ENCODE measurements around the gene NDC1. TPM values are rescaled to one million over a fixed set of nuclear protein-coding genes. Genes with fewer than 3 reads are reported as not detected.
"Not testable (repeated sequence)": the region's sequence is repeated elsewhere in the genome, so short reads cannot be mapped to it uniquely, and the experiment has no call there.

The NDC1 gene
- total RNA-seq, 1 donor from 2014 or later: 9.3 TPM

DNA sequence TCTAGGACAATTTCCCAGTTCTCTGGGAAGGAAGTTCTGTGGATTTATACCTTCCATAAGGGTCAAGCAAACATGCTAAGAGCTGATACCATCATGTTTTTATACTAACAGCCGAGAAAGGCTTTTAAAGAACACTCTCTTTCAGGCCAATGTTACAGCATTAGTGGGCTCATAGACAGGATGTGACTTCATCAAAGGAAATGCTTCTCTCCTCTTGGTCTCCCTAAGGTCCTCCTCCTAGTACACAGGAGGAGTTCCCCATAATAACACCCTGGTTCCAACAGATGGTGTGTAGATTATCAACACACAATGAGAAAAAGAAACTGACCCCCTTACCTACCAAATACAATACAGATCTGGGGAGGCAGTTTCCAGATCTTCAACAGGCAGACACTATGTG is 72.4 kb downstream of the NDC1 start:
- H3K4me3 ChIP-seq: no peak overlapping the region
- intact Hi-C loops (cut with DNase I): no loop called here
- TF ChIP-seq, protein P1, sequence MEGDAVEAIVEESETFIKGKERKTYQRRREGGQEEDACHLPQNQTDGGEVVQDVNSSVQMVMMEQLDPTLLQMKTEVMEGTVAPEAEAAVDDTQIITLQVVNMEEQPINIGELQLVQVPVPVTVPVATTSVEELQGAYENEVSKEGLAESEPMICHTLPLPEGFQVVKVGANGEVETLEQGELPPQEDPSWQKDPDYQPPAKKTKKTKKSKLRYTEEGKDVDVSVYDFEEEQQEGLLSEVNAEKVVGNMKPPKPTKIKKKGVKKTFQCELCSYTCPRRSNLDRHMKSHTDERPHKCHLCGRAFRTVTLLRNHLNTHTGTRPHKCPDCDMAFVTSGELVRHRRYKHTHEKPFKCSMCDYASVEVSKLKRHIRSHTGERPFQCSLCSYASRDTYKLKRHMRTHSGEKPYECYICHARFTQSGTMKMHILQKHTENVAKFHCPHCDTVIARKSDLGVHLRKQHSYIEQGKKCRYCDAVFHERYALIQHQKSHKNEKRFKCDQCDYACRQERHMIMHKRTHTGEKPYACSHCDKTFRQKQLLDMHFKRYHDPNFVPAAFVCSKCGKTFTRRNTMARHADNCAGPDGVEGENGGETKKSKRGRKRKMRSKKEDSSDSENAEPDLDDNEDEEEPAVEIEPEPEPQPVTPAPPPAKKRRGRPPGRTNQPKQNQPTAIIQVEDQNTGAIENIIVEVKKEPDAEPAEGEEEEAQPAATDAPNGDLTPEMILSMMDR (IDR thresholded peaks at IDR 0.05): no peak
- H3K27me3 ChIP-seq: no peaks in the 10 kb centered on the region
- no peaks in the 10 kb centered on the region for H3K4me1 ChIP-seq
- no peaks in the 10 kb centered on the region for H3K9me3 ChIP-seq
- peaks cover 0 to 5% of the 10 kb centered on the region in 2 donors for H3K36me3 ChIP-seq
- DNase-seq (ENCODE audit: low spot score in 2 of 2): no peak
- H3K27ac ChIP-seq: no peak overlapping the region

DNA sequence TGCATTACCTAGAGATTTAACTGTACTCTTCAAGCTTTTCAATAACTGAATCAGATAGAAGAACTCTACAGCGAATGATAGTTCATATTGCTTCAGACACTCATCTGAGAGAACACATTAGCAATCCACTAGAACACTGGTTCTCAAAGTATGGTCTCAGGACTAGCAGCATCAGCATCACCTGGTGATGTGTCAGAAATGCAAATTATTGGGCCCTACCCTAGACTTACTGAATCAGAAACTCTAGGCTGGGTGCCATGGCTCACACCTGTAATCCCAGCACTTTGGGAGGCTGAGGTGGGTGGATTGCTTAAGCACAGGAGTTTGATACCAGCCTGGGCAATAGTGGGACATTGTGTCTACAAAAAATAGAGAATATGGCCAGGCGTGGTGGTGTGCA is 74.2 kb downstream of the NDC1 start:
- no peak overlapping the region for H3K4me3 ChIP-seq
- no peak overlapping the region for H3K27ac ChIP-seq
- no peaks in the 10 kb centered on the region for H3K36me3 ChIP-seq
- TF ChIP-seq, protein P1 (IDR thresholded peaks at IDR 0.05): no peak
- no peaks in the 10 kb centered on the region for H3K9me3 ChIP-seq
- H3K4me1 ChIP-seq: no peaks in the 10 kb centered on the region
- H3K27me3 ChIP-seq: no peaks in the 10 kb centered on the region
- intact Hi-C loops (cut with DNase I): no loop called here
- DNase-seq (ENCODE audit: low spot score in 2 of 2): no peak

DNA sequence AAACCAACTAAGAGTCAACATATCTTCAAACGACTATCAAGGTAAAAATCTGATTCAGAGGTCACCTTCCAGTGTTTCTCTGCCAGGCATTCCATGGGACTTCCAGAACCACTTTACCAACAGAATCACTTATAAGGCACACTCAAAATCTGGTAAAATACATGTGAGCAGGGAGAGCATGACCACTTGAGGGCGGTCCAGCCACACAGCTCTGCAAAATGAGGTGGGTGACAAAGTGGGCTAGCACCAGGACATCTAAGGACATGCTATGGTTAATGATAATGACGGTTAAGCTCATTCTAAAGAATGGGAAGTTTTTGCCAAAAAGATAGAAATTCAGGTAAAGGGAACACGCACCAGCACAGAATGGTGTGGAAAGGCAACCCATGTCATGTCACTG is 74.6 kb downstream of the NDC1 start:
- Histone ChIP-seq H3K27me3 (no peaks in the 10 kb centered on the region), H3K4me1 (no peaks in the 10 kb centered on the region), H3K4me3 (no peak overlapping the region), H3K36me3 (no peaks in the 10 kb centered on the region), H3K27ac (no peak overlapping the region), H3K9me3 (no peaks in the 10 kb centered on the region)
- intact Hi-C loops (cut with DNase I): no loop called here
- no peak for DNase-seq (ENCODE audit: low spot score in 2 of 2)
- TF ChIP-seq, protein P1 (IDR thresholded peaks at IDR 0.05): no peak

DNA sequence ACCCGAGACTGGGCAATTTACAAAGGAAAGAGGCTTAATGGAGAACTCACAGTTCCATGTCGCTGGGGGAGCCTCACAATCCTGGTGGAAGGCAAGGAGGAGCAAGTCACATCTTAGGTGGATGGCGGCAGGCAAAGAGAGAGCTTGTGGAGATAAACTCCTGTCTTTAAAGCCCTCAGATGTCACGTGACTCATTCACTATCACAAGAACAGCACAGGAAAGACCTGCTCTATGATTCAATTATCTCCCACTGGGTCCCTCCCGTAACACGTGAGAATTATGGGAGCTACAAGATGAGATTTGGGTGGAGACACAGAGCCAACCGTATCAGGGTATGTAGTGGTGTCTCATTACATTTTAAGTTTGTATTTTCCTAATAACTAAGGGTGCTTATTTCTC is 77.6 kb downstream of the NDC1 start:
- H3K36me3 ChIP-seq; DNase-seq (ENCODE audit: low spot score in 2 of 2); H3K4me1 ChIP-seq; H3K4me3 ChIP-seq; H3K27me3 ChIP-seq; H3K9me3 ChIP-seq; H3K27ac ChIP-seq; intact Hi-C loops (cut with DNase I): not testable (repeated sequence)

DNA sequence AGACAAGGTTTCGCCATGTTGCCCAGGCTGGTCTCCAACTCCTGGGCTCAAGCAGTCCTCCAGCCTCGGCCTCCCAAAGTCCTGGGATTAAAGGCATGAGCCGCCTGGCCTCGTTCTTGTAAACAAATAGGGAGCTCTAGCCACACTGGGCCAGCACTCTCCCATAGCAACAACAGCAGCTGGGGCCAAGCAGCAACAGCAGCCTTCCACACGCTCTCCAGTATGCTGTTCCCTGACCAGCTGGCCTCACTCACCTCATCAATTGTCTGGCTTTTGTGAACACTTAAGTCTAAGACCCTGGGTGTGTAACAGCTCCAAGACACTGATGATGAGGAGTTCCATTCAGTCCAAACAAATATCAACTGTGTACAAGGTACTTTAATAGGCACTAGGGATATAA is 82.2 kb downstream of the NDC1 start:
- Histone ChIP-seq H3K27ac (no peak overlapping the region), H3K4me3 (no peak overlapping the region), H3K36me3 (no peaks in the 10 kb centered on the region), H3K9me3 (no peaks in the 10 kb centered on the region), H3K4me1 (no peaks in the 10 kb centered on the region), H3K27me3 (no peaks in the 10 kb centered on the region)
- no peak for DNase-seq (ENCODE audit: low spot score in 2 of 2)
- intact Hi-C loops (cut with DNase I): no loop called here
- TF ChIP-seq, protein P1 (IDR thresholded peaks at IDR 0.05): no peak

DNA sequence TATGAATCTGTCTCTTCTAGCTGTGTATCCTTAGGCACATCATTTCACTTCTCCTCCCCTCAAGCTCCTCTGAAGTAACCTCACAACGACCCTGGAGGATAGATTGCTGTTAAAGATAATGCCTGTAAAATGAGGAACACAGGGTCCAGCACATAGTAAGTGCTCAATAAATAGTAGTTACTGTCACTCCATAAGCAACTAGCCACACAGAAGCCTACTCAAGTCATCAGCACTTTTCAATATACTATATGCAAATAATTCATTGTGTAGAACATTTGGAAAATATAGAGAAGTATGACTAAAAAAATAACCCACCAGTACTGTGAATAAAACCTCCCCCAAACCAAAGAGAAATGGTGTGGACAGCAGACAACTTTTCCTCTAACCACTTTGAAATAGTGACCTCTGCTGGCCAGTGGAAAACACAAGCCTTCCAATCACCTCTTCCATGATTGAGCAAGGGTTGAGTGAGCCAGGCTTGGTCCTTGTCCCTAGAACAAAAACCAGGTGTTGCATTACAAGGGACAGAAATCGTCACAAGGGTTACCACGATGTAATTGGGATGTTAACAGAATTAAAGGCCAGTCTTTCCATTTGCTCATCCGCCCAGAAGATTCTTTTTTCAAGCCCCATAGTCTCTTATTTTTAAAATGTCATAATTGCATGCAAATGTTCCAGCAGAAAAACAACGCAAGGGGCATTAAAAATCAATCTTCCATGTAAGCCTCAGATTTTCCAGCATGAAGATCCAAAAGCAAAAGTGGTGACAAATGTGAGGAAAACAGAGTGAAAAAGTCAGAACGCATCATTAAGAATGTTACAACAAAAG is 83.4 kb downstream of the NDC1 start:
- no peaks in the 10 kb centered on the region for H3K27me3 ChIP-seq
- H3K27ac ChIP-seq: no peak overlapping the region
- H3K36me3 ChIP-seq: no peaks in the 10 kb centered on the region
- no peaks in the 10 kb centered on the region for H3K9me3 ChIP-seq
- no peaks in the 10 kb centered on the region for H3K4me1 ChIP-seq
- TF ChIP-seq, protein P1 (IDR thresholded peaks at IDR 0.05): peak; percentile 32 to 56 (median 44)
- intact Hi-C loops (cut with DNase I): loop anchor here (1.0 kb wide), 1 partner anchor 269 kb away; no protein-coding TSS in a partner anchor
- H3K4me3 ChIP-seq: no peak overlapping the region
- no peak for DNase-seq (ENCODE audit: low spot score in 2 of 2)

Data from ascending aorta (tissue), 2 donors.